Liver (tissue), 3 donors: ENCODE measurements around the gene SYNPO.
A peak's percentile ranks its signal among the peaks of the same experiment; 100 is the strongest.

ENCODE experiments used
- ATF3 ChIP-seq: IDR thresholded peaks from 2 replicates; pipeline ENCODE4 v1.6.1; 2016; ENCODE audit warnings: antibody characterized with exemption
- FOXA1 ChIP-seq: IDR thresholded peaks from 2 replicates; pipeline ENCODE4 v1.6.1; 2016; ENCODE audit warnings: antibody characterized with exemption
- GABPA ChIP-seq, 2 donors: IDR thresholded peaks in 1 of 2; conservative IDR thresholded peaks in 1 of 2; 2 replicates each; pipeline ENCODE4 v1.6.1; 2016; ENCODE audit warnings: antibody characterized with exemption in 2 of 2, mild to moderate bottlenecking in 1 of 2, moderate library complexity in 1 of 2
- HNF4A ChIP-seq, 2 donors: conservative IDR thresholded peaks; 2 replicates each; pipeline ENCODE4 v1.6.1; 2016; ENCODE audit warnings: antibody characterized with exemption in 2 of 2, mild to moderate bottlenecking in 2 of 2
- JUND ChIP-seq, 2 donors: IDR thresholded peaks; 2 replicates each; pipeline ENCODE4 v1.6.1; 2016; ENCODE audit warnings: antibody characterized with exemption in 2 of 2
- MAX ChIP-seq: IDR thresholded peaks from 2 replicates; pipeline ENCODE4 v1.6.1; 2016; ENCODE audit warnings: antibody characterized with exemption
- RAD21 ChIP-seq, 2 donors: IDR thresholded peaks; 2 replicates each; pipeline ENCODE4 v1.6.1; 2016; ENCODE audit warnings: antibody characterized with exemption in 2 of 2, mild to moderate bottlenecking in 2 of 2
- REST ChIP-seq: IDR thresholded peaks from 2 replicates; pipeline ENCODE4 v1.6.1; 2016; ENCODE audit warnings: antibody characterized with exemption, mild to moderate bottlenecking
- SP1 ChIP-seq: IDR thresholded peaks from 2 replicates; pipeline ENCODE4 v1.6.1; 2018; ENCODE audit warnings: antibody characterized with exemption, mild to moderate bottlenecking
- TAF1 ChIP-seq: conservative IDR thresholded peaks from 2 replicates; pipeline ENCODE4 v1.6.1; 2016; ENCODE audit warnings: antibody characterized with exemption, mild to moderate bottlenecking
- YY1 ChIP-seq: IDR thresholded peaks from 2 replicates; pipeline ENCODE4 v1.6.1; 2016; ENCODE audit warnings: antibody characterized with exemption, mild to moderate bottlenecking
- TF ChIP-seq, protein P1 (sequence below): fragments of 150-350 bp; IDR thresholded peaks from 2 replicates; pipeline ENCODE4 v1.5.1; 2017; ENCODE audit warnings: improper control_type of control experiment, low read depth, low read length; ENCODE audit not compliant: missing input control
- TF ChIP-seq, protein P2 (sequence below): IDR thresholded peaks from 2 replicates; pipeline ENCODE4 v1.6.1; 2016; ENCODE audit warnings: antibody characterized with exemption
- donor health status: healthy.
- donor health status: healthy.

GRCh38 chr5:150640311-150641005 is at the start of gene SYNPO:
- TF ChIP-seq, protein P1, sequence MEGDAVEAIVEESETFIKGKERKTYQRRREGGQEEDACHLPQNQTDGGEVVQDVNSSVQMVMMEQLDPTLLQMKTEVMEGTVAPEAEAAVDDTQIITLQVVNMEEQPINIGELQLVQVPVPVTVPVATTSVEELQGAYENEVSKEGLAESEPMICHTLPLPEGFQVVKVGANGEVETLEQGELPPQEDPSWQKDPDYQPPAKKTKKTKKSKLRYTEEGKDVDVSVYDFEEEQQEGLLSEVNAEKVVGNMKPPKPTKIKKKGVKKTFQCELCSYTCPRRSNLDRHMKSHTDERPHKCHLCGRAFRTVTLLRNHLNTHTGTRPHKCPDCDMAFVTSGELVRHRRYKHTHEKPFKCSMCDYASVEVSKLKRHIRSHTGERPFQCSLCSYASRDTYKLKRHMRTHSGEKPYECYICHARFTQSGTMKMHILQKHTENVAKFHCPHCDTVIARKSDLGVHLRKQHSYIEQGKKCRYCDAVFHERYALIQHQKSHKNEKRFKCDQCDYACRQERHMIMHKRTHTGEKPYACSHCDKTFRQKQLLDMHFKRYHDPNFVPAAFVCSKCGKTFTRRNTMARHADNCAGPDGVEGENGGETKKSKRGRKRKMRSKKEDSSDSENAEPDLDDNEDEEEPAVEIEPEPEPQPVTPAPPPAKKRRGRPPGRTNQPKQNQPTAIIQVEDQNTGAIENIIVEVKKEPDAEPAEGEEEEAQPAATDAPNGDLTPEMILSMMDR = no peak
- no peak for TF ChIP-seq FOXA1
- peak; percentile 37 for TF ChIP-seq SP1
- TF ChIP-seq YY1 = peak; percentile 91
- TF ChIP-seq, protein P2, sequence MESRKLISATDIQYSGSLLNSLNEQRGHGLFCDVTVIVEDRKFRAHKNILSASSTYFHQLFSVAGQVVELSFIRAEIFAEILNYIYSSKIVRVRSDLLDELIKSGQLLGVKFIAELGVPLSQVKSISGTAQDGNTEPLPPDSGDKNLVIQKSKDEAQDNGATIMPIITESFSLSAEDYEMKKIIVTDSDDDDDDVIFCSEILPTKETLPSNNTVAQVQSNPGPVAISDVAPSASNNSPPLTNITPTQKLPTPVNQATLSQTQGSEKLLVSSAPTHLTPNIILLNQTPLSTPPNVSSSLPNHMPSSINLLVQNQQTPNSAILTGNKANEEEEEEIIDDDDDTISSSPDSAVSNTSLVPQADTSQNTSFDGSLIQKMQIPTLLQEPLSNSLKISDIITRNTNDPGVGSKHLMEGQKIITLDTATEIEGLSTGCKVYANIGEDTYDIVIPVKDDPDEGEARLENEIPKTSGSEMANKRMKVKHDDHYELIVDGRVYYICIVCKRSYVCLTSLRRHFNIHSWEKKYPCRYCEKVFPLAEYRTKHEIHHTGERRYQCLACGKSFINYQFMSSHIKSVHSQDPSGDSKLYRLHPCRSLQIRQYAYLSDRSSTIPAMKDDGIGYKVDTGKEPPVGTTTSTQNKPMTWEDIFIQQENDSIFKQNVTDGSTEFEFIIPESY = no peak
- peak; percentile 55 for TF ChIP-seq MAX
- peak; percentile 76 for TF ChIP-seq ATF3
- TF ChIP-seq GABPA (IDR thresholded peaks at IDR 0.05 in 1 of 2, conservative IDR thresholded peaks at IDR 0.05 in 1 of 2) = peak in 1 of 2 donors; percentile 29
- TF ChIP-seq HNF4A (conservative IDR thresholded peaks at IDR 0.05) = peak in 1 of 2 donors; percentile 54
- peak; percentile 86 to 94 for TF ChIP-seq JUND (IDR thresholded peaks at IDR 0.05)
- peak; percentile 77 for TF ChIP-seq REST
- no peak for TF ChIP-seq TAF1
- peak; percentile 33 to 40 for TF ChIP-seq RAD21 (IDR thresholded peaks at IDR 0.05)
